Transverse colon (tissue), 4 donors: Measurements from ENCODE around the gene PTPRD. TPM values are rescaled to one million over a fixed set of nuclear protein-coding genes. Genes with fewer than 3 reads are reported as not detected.

Experiments
- DNase-seq: peaks from one replicate; pipeline ENCODE4 v3.0.0-alpha.2; 2019
- H3K27ac ChIP-seq, 4 donors: fragments of 200-600 bp; sonication (generic); 2 replicates each; pipeline ENCODE4 v1.5.1; 2016 to 2018; ENCODE audit warnings: inconsistent platforms in 4 of 4
- H3K27me3 ChIP-seq: fragments of 200-600 bp; sonication (generic); 2 replicates; pipeline ENCODE4 v1.5.1; 2017; ENCODE audit warnings: inconsistent platforms
- H3K36me3 ChIP-seq, 4 donors: fragments of 200-600 bp; sonication (generic); 2 replicates each; pipeline ENCODE4 v1.5.1; 2017 to 2019; ENCODE audit warnings: inconsistent platforms in 4 of 4
- H3K4me1 ChIP-seq, 4 donors: fragments of 200-600 bp; sonication (generic); 2 replicates each; pipeline ENCODE4 v1.5.1; 2017 to 2020; ENCODE audit warnings: inconsistent platforms in 4 of 4
- H3K4me3 ChIP-seq, 4 donors: fragments of 200-600 bp; sonication (generic); 1 replicate in 1 of 4; 2 replicates in 3 of 4; pipeline versions ENCODE4 v1.5.1 to v1.6.1; 2017 to 2019; ENCODE audit warnings: inconsistent platforms in 4 of 4
- H3K9me3 ChIP-seq, 2 donors: fragments of 200-600 bp; sonication (generic); 2 replicates each; pipeline ENCODE4 v1.5.1; 2017 to 2019; ENCODE audit warnings: inconsistent platforms in 2 of 2
- EP300 ChIP-seq: sonication (generic); formaldehyde crosslinking; IDR thresholded peaks from one replicate; pipeline ENCODE4 v1.6.1; 2017; ENCODE audit warnings: antibody characterized with exemption, low read depth
- POLR2A ChIP-seq: fragments of 450-650 bp; IDR thresholded peaks from one replicate; pipeline ENCODE4 v1.6.1; 2016; ENCODE audit warnings: antibody characterized with exemption, mild to moderate bottlenecking, moderate library complexity
- POLR2AphosphoS5 ChIP-seq, 3 donors: sonication (generic); formaldehyde crosslinking; IDR thresholded peaks; one replicate each; pipeline ENCODE4 v1.6.1; 2016; ENCODE audit warnings: antibody characterized with exemption in 3 of 3
- WGBS, 2 donors: methylation state at CpG; one replicate each; pipeline ENCODE4 v1.1.5; 2018; ENCODE audit warnings: low coverage in 1 of 2; 5-methylcytosine and 5-hydroxymethylcytosine counted together
- in situ Hi-C, 4 donors: fragments of 200-750 bp; cut with MboI; loops; one replicate each; pipeline versions ENCODE4 v1.15.0 to v1.15.1; 2017; ENCODE audit warnings: low sequenced_read_pairs in 3 of 4, low pct_ligation_motif_present in 1 of 4, low pct_unique_long_range_greater_than_20kb in 1 of 4
- intact Hi-C: fragments of 100-400 bp; cut with DNase I; formaldehyde crosslinking; loops from one replicate; pipeline ENCODE4 v1.15.1; 2023; ENCODE audit warnings: low total_unique reads
- total RNA-seq, 4 donors: library from RNA; depleted of rRNA; stranded (reverse); fragments of >200 nt; gene quantifications; one replicate each; pipeline ENCODE4 v1.1.0, GENCODE V29; 2016
- TF ChIP-seq, protein P1 (sequence below), 5 experiments: fragments of 200-600 bp in 3 of 5; fragments of 450-650 bp in 2 of 5; sonication (generic) in 3 of 5; IDR thresholded peaks; 1 replicate in 2 of 5; 2 replicates in 3 of 5; pipeline ENCODE4 v1.5.1; 2016 to 2017; ENCODE audit warnings: antibody characterized with exemption in 5 of 5, inconsistent platforms in 3 of 5, mild to moderate bottlenecking in 2 of 5, moderate library complexity in 1 of 5

Gene PTPRD
- total RNA-seq, 4 donors from 2014 or later, result 43.0 to 115 (median 79.1) TPM

GRCh38 chr9:9774471-9774870 is 838.3 kb downstream of the PTPRD start:
- Histone ChIP-seq H3K27ac (no peak overlapping the region), H3K4me1 (no peaks in the 10 kb centered on the region), H3K36me3 (no peaks in the 10 kb centered on the region), H3K9me3 (no peaks in the 10 kb centered on the region), H3K4me3 (no peak overlapping the region), H3K27me3 (no peaks in the 10 kb centered on the region)
- intact Hi-C loops, result no loop called here
- in situ Hi-C loops, result no loop called here
- 63 to 75% methylated on average over 2 of the region's 2 CpGs for WGBS, 2 donors
- TF ChIP-seq POLR2A, result no peak
- TF ChIP-seq, protein P1, sequence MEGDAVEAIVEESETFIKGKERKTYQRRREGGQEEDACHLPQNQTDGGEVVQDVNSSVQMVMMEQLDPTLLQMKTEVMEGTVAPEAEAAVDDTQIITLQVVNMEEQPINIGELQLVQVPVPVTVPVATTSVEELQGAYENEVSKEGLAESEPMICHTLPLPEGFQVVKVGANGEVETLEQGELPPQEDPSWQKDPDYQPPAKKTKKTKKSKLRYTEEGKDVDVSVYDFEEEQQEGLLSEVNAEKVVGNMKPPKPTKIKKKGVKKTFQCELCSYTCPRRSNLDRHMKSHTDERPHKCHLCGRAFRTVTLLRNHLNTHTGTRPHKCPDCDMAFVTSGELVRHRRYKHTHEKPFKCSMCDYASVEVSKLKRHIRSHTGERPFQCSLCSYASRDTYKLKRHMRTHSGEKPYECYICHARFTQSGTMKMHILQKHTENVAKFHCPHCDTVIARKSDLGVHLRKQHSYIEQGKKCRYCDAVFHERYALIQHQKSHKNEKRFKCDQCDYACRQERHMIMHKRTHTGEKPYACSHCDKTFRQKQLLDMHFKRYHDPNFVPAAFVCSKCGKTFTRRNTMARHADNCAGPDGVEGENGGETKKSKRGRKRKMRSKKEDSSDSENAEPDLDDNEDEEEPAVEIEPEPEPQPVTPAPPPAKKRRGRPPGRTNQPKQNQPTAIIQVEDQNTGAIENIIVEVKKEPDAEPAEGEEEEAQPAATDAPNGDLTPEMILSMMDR (IDR thresholded peaks at IDR 0.05), result no peak
- TF ChIP-seq POLR2AphosphoS5 (IDR thresholded peaks at IDR 0.05), result no peak
- no peak for TF ChIP-seq EP300
- no peak for DNase-seq

DNA sequence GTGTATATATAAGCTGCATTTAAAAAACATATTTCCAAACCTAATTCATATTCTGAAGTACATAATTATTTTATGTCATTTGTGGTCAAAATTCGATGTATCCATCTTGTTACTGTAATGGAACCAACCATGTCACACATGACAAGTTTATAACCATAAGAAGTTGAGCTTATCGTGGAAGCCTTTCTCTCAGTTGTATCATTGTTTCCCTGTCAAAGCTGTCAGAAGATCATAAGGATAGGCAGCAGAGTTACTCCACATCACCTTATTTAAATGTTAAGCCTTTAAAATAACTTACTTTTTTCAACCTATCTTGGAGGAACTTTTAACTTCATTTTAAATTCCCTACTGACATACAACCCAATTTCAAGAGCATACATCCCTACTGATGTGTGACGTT is 841.5 kb downstream of the PTPRD start:
- no peak overlapping the region for H3K4me3 ChIP-seq
- no peak for DNase-seq
- TF ChIP-seq POLR2AphosphoS5 (IDR thresholded peaks at IDR 0.05) (no peak), EP300 (no peak)
- H3K36me3 ChIP-seq, result no peaks in the 10 kb centered on the region
- H3K9me3 ChIP-seq, result no peaks in the 10 kb centered on the region
- intact Hi-C loops, result no loop called here
- in situ Hi-C loops, result no loop called here
- no peaks in the 10 kb centered on the region for H3K4me1 ChIP-seq
- no peaks in the 10 kb centered on the region for H3K27me3 ChIP-seq
- H3K27ac ChIP-seq, result no peak overlapping the region
- WGBS, 2 donors, result 81 to 85% methylated on average over 3 of the region's 3 CpGs

GRCh38 chr9:9764821-9765220 is 848.0 kb downstream of the PTPRD start:
- in situ Hi-C loops (no loop called here), intact Hi-C loops (no loop called here)
- Histone ChIP-seq H3K4me3 (no peak overlapping the region), H3K27me3 (no peaks in the 10 kb centered on the region), H3K27ac (no peak overlapping the region), H3K36me3 (no peaks in the 10 kb centered on the region), H3K9me3 (no peaks in the 10 kb centered on the region), H3K4me1 (no peaks in the 10 kb centered on the region)
- 37 to 45% methylated on average over 2 of the region's 2 CpGs for WGBS, 2 donors
- no peak for TF ChIP-seq POLR2AphosphoS5 (IDR thresholded peaks at IDR 0.05)
- TF ChIP-seq, protein P1 (IDR thresholded peaks at IDR 0.05), result no peak
- no peak for TF ChIP-seq POLR2A
- TF ChIP-seq EP300, result no peak
- DNase-seq, result no peak

DNA sequence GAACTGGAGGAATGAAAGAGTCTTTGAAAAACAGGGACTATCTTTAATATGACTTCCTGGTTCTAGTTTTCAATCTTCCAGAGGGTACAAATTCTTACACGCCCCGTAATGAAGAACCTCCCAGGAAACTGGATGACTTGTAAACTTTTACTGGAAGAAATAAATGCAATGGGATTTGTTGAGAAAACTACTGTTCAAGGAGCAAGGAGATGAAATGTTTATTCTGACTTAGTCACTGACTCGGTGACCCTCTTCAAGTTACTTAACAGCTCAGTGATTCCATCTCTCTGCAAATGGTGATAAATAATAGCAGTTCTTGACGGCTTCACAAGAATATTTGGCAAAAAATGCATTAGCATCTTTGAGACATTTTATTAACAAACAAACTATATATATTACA is 858.6 kb downstream of the PTPRD start:
- WGBS, 2 donors, result 31 to 41% methylated on average over 4 of the region's 4 CpGs
- H3K4me3 ChIP-seq, result no peak overlapping the region

GRCh38 chr9:9753266-9753665 is 859.5 kb downstream of the PTPRD start:
- Histone ChIP-seq H3K36me3 (no peaks in the 10 kb centered on the region), H3K27ac (no peak overlapping the region), H3K4me1 (peaks cover 0 to 15% (median 7%) of the 10 kb centered on the region in 4 donors), H3K27me3 (no peaks in the 10 kb centered on the region), H3K4me3 (no peak overlapping the region), H3K9me3 (no peaks in the 10 kb centered on the region)
- intact Hi-C loops (no loop called here), in situ Hi-C loops (no loop called here)
- TF ChIP-seq EP300, result no peak
- TF ChIP-seq, protein P1 (IDR thresholded peaks at IDR 0.05), result no peak
- TF ChIP-seq POLR2A, result no peak
- TF ChIP-seq POLR2AphosphoS5 (IDR thresholded peaks at IDR 0.05), result no peak
- DNase-seq, result no peak
- 13 to 56% methylated on average over 1 to 3 of the region's 3 CpGs for WGBS, 2 donors

More for the DNA sequence above, 858.6 kb downstream of the PTPRD start:
- peaks cover 0 to 15% (median 7%) of the 10 kb centered on the region in 4 donors for H3K4me1 ChIP-seq
- in situ Hi-C loops (no loop called here), intact Hi-C loops (no loop called here)
- TF ChIP-seq POLR2AphosphoS5 (IDR thresholded peaks at IDR 0.05), result no peak
- TF ChIP-seq, protein P1 (IDR thresholded peaks at IDR 0.05), result no peak
- TF ChIP-seq POLR2A, result no peak
- no peak for TF ChIP-seq EP300
- H3K27me3 ChIP-seq, result no peaks in the 10 kb centered on the region
- H3K9me3 ChIP-seq, result no peaks in the 10 kb centered on the region
- no peaks in the 10 kb centered on the region for H3K36me3 ChIP-seq
- H3K27ac ChIP-seq, result no peak overlapping the region
- no peak for DNase-seq
